Left hindlimb (tissue), 1 donor: ENCODE results near the gene OSBPL2.

ENCODE experiments used
- DNase-seq: peaks from one replicate; pipeline ENCODE4 v3.0.0-alpha.2; 2018

OSBPL2 gene

DNA sequence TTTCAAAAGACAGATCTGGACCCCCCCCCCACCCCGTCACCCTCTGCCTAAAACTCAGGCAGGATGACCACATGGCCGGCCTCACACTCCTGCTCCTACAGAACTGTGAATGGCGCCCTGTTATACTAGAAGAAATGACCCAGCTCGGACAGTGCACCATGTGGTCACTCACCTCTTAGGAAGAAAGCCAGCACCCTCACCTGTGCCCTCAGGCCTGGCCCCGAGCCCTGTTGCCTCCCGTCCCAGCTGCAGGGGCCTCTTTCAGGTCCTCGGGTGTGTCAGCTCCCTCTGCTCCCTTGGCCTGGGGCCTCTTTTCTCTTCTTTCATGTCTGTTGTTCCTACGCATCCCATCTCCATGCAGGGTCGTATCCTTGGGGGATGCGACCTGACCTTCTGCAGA lies 23.7 kb downstream of the OSBPL2 start:
- DNase-seq, result no peak

DNA sequence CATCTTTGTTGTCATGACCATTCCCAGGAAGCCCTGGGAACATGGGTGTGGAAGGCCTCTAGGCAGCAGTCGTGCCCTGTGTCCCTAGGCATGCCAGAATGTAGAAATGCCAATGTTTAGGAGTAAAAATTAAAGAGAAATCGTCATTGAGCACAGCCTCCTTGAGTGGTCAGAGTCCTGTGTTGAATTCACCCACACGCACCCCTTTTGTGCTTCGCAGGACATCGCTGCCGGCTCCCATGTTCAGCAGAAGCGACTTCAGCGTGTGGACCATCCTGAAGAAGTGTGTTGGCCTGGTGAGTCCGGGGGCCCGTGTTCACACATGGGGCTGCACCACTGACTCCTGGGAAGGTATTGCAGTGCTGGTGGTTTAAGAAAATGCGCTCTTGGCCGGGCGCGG lies 25.1 kb downstream of the OSBPL2 start:
- DNase-seq, result no peak

DNA sequence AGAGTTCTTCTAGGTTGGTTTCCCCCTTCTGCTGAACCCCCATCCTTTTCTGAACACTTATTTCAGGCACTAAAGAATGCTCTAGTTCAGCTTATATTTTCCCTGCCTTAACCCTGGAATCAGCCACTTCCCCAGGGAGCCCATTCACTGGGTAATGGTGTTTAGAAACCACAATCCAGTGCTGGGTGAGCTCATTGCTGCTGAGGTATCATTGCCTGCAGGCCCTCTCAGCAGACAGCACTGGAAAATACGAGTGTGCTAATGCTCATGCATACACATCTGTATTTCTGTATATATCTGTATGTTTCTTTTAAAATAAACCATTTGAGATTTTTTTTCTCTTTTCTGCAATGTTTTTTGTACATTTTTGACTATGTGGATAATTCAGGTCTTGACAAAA lies 27.0 kb downstream of the OSBPL2 start:
- DNase-seq, result no peak

DNA sequence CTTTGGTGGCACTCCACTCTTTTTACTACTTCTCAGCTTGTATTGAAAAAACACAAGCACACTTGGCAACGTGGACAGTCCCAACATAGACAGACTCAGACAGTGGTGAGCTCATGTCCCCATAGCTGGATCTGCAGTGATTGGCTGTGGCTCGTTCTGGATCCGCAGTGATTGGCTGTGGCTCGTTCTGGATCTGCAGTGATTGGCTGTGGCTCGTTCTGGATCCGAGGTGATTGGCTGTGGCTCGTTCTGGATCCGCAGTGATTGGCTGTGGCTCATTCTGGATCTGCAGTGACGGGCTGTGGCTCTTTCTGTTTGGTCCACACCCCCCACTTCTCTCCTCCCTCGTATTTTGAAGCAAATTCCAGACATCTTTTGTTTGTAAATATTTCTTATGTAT lies 28.0 kb downstream of the OSBPL2 start:
- no peak for DNase-seq

DNA sequence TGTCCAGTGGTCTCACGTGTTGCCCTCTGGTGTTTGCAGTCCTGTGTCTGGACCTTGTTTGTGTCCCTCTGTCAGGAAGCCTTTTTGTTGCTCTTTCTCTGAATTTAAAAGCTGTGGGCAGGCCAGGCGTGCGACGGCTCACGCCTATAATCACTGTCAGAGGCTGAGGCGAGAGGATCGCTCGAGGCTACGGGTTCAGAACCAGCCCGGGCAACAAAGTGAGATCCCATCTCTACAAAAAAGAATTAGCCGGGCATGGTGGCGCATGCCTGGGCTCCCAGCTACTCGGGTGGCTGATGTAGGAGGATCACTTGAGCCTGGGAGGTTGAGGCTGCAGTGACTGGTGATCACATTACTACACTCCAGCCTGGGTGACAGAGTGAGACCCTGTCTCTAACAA lies 28.5 kb downstream of the OSBPL2 start:
- no peak for DNase-seq

DNA sequence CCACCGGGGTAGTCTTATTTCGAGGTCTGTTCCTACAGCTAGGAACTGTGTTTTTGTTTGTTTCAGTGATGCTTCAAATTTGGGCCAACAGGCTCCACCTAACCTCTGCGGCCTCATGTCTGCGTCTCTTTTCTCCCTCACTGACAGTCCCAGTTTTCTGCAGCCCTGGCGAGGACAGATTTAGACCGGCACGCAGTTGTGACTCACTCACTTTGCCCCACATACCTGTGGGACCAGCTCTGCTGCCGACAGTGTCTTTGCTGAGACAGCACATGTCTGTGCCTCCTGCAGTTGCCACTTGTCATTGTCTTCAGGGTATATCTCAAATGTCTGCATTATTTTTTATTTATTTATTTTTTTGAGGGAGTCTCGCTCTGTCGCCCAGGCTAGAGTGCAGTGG lies 29.2 kb downstream of the OSBPL2 start:
- no peak for DNase-seq

DNA sequence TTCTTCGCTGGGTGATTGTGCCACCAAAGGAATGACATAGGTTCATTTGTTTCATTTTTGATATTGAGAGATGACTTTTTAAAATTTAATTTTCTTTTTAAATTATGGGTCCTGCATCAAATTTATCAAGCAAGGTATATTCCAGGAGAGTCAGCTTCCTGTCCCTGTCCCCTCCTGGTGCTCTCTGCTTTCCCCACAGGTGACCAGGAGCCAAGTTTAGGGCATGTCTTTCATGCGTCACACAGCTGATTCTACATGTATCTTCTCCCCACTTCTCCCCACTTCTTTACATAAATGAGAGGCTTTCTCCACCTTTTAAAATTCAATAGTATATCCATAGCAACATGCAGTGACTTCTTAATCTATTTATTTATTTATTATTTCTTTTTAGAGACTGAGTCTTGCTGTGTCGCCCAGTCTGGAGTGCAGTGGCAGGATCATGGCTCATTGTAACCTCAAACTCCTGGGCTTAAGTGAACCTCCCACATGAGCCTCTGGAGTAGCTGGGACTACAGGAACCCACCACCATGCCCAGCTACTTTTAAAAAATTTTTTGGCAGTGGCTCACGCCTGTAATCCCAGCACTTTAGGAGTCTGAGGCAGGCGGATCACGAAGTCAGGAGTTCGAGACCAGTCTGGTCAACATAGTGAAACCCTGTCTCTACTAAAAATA lies 30.0 kb downstream of the OSBPL2 start:
- no peak for DNase-seq

DNA sequence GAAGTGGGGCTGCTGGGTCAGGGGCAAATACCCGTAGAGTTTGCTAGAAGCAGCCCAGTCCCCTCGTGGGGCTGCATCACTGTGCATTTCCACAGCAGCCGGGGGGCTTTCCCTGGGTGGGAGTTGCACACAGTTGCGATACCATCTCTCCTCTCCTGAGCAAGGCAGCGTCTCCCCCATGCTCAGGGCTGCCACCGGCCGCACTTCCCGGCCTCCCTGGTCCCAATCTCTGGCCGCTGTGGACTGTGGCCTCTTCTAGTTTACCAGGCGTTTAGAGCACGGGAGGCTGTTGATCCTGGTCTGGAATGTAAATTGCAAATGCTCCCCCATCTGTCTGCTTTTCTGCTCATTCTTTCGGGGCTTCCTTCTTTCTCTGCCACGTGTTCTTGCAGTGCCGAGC lies 31.1 kb downstream of the OSBPL2 start:
- DNase-seq, result no peak

DNA sequence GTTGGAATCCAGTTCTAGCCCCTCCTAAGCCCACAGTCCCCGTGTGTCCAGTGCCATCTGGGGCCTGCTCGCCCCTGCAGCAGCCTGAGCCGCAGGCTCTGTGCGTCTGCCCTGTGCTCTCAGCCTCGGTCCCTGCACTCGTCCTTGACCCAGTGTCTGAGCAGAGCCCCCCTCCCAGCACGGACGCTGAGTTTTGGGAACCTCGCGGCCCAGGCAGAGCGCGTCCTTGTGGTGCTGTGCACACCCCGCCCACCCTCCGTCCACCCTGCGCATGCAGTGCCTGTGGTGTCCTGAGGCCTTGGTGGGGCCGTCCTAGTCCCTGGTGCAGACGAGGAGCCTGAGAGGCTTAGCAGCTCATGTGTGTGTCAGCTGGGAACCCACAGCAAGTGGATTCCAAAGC lies 31.6 kb downstream of the OSBPL2 start:
- DNase-seq, result no peak

DNA sequence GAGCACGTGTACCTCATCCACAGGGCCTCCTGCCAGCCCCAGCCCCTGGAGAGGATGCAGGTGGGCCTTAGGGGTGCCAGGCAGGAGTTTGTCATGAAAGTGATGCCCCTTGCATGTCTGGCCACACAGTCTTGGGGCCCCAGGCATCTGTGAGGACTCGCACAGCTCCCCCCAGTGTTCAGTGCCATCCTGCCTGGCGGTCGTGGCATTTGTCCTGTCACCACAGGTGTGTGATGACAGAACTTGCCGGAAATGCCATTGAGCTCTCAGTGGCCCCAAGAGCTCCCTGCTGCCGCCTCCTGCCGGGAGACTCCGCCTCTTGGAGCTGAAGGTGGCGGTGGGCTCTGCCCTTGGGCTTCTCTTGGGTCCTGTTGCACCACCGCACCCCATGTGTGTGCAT lies 33.9 kb downstream of the OSBPL2 start:
- no peak for DNase-seq

DNA sequence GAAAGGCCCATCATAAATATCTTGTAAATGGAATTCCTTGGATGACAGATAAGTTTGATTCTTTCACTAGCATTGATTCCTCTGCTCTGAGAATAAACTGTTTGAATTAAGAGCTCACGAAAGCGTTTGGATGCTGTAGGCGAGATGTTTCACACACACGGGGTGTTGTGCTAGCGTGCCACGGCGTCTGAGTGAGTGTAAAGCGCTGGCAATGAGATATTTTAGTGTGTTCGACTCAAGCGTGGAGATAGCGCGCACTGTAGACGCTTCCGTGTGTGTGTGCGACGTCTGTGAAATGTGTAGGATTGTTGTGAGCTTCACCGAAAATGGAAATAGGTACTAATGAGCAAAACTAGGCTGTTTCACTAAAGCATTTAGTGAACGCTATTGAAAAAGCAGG lies 35.1 kb downstream of the OSBPL2 start:
- DNase-seq, result no peak

DNA sequence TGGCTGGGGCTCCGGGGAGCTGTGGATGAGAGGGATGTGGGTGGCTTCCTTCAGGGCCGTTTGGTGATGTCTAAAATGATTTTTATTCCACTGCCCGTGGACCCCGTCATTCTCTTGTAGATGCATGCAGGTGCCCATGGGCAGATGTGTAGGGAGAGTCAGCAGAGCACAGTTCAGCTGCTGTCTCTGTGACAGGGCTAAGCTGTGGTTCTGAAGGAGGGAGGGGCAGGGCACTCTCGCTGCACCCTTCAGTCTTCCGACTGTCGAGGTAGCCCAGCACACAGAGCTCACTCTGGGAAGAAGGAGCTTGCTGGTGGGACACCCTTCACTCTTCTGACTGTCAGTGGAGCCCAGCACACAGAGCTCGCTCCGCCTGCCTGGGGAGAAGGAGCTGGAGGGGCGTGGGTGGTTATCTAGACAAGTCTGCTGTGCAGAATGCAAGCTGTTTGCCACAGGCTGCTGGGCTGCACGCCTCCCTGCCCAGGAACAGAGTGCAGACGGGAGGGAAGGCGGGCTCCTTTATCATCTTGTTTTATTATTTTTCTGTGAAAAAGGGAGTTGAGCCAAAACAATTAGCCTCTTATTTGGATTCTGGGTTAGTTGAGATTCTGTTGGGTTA lies 36.1 kb downstream of the OSBPL2 start:
- no peak for DNase-seq

DNA sequence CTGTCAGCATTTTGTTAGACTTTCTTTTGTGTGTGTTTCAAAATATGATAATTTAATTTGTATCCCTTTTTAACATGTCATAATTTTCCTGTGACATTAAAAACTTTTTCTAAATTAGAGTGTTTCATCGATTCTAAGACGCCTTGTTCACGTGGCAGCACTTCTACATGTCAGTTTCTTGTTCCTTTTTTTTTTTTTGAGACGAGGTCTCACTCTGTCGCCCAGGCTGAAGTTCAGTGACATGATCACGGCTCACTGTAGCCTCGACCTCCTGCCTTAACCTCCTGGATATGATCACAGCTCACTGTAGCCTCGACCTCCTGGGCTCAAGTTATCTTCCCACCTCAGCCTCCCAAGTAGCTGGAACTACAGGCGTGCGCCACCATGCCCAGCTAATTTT lies 36.9 kb downstream of the OSBPL2 start:
- DNase-seq, result no peak

DNA sequence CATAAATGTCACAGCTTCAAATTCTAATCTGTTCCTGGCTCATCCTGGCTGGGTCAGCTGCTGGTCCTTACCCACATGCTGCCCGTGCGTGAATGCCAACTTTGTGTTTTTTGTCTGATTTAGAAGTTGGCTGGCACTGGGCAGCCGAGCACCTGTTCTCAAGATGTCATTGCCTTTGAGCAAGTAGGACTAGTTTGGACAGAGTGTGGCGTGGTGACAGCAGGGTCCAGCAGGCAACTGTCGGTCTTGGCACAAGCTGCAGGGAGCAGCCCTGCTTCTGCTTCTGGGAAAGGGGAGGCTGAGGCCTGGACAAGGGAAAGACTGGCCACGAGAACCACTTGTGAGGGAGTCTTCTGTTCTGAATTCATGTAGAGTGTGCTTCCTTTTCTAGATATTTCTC lies 38.1 kb downstream of the OSBPL2 start:
- peak; percentile 68 for DNase-seq

DNA sequence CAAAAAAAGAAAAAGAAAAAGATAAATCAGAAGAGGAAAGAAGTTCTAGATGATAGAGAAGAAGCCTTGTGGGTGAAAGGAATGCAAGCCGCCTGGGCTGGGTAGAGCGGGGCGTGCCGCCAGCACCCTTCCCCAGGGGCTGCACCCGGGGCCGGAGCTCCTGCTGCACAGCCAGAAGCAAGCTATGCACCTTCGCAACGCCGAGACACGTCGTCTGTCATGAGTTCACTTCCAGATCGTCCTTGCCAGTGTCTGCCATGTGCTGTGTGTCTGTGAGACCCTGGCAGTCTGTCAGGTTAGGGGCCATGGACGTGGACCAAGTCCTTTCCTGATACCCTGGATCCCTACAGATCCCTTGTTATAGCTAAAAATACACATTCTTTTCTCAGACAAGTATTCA lies 38.9 kb downstream of the OSBPL2 start:
- no peak for DNase-seq

DNA sequence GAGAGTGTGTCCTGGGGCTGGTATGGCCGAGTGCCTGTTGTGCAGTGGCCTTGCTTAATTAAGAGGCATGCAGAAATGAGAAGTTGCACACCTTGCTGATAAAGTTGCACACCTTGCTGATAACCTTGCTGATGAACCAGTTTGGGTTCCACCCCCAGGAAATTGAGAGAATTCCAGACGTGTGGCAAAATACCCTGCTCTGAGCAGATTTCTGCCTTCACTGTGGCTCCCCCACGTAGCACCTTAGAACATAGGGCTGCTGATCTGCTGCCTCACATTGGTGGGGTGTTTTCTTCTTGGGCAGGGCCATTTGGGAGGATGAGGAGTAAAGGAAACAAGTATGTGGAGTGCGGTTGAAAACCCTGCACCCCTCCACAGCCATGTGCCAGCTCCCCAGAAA lies 42.0 kb downstream of the OSBPL2 start:
- DNase-seq, result no peak

DNA sequence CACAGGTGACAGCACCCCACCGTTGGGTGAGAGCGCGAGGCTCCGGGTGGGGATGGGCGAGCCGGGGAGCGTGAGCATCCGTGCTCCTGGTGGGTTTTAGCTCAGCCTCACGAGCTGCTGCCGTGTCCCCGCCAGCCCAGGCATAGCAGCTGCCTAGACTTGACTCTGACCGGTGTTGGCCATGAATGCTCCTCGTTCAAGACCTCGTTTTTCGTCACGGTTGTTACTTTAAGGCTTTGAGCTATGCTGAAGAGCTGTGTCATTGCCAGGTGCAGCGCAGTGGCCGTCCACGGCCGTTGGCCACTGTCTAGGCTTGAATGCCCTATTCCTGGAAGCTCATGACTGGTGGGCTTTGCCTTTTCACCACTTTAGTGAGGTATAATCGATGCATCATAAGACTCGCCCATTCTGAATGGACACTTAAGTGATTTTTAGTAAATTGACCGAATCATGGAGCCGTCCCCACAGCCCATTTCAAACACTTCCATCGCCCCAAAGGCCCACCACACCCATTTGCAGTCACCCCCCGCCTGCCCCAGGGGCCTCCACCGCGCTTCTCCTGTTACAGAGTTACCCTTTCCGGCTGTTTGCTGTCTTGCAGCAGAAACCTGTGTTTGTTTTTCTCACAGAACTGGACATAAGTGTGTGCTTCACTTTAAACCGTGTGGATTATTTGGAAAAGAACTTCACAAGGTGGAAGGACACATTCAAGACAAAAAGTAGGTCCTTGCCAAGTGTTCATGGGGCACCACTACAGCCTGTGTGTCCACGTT lies 43.0 kb downstream of the OSBPL2 start:
- no peak for DNase-seq

DNA sequence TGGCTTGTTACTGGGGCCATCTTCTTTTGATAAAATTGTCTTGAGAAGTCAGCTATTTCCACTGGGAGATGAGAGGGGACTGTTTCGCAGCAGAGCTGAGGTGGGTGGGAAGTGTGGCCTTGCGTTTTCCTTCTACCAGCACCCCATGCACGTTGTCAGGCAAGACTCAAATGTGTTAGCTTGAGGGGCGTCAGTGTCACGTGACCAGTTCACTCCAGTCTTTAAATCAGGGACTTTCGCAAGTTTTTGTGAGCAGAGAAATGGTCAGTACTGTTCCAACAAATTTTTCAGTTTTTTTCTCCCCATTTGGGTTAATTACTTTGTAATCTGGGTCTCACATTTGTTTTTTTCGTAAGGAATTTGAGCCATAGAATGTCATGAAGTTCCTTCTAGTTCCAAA lies 43.8 kb downstream of the OSBPL2 start:
- DNase-seq, result no peak

DNA sequence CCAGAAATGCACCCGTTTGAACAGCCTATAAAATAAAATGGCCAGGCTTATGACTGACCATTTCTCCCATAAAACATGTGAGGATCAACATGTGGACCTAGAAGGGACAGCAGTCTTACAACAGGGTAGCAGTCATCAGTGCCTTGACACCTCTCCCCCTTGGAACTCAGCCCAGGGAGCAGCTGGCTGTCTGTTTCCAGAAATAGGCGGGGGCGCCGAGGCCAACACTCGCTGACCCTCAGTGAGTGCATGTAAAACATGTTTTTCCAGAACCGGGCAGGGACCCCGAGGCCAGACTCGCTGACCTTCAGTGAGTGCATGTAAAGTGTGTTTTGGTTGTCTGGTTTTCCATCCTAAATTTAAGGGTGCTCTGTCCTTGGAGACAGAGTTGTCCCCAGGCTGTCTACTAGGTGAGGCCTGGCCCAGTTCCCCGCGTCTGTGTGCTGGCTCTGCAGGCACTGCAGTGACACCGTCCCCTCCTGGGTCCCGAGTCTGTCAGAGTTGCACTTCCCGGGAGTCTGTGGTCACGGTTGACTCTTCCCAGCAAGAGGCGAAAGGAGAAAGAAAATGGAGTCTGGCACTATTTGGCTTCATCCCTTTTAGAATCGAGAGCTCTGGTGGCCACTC lies 44.7 kb downstream of the OSBPL2 start:
- DNase-seq, result no peak

DNA sequence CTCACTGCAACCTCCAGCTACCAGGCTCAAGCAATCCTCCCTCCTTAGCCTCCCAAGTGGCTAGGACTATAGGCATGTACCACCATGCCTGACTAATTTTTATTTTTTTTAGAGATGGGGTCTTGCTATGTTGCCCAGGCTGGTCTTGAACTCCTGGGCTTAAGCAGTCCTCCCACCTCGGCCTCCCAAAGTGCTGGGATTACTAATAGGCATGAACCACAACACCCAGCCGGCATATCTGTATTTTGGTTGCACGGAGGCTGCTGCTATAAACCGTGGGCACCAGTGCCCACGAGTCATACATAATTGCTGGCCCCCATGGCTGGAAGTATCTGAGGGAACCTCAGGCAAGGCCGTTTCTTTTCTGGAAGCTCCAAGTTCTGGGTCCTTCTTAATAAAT lies 46.1 kb downstream of the OSBPL2 start:
- DNase-seq, result no peak

DNA sequence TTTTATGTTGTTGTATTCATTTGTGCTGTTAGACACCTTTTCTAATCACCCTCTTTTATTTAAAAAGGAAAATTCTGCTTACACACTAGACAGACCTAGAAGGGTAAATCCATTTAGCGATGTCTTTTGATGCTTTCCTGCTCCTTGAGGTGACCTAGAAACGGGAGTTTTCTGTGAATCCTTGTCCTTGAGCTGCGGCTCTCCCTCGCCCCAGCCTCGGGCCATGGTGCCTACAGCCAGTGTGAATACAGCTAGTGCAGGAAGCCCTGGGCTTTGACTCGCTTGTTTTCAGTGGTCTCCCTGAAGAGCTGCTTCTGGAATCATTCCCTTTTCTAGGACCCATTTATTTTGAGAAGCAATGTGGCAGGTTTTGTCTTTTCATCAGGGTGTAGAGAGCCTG lies 46.8 kb downstream of the OSBPL2 start:
- DNase-seq, result no peak

DNA sequence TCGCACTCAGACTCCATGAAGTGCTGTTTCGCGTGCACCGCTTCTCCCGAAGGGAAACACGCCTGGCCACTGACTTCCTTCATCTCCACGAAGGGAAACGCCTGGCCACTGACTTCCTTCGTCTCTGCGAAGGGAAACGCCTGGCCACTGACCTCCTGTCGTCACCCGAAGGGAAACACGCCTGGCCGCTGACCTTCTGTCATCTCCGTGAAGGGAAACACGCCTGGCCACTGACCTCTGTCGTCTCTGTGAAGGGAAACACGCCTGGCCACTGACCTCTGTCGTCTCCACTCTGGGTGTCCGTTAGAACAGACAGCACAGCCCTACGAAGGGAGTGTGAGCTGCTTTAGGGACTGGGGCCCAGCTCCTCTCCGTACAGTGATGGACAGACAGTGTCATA lies 47.4 kb downstream of the OSBPL2 start:
- DNase-seq, result no peak

DNA sequence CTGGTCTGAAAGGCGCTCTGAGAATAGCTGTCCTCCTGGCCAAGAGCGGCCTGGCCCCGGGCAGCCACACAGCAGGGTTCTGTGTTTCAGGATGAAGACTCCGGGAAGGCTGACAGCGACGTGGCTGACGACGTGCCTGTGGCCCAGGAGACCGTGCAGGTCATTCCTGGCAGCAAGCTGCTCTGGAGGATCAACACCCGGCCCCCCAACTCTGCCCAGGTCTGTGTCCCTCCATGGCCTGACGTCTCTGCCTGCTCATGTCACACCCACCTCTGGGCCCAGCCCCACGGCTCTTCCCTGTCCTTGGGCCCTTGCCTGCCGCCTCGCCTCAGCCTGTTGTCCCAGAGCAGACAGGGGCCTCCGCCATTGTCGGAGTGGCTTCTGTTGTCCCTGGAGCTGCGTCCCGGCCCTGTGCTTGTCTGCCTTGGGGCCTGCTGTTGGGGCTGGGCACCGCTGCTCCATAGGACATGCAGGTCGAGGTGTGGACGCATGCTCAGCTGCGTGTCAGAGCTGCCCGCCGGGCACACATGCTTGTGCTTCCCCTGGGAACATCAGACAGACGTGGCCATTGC lies 48.3 kb downstream of the OSBPL2 start:
- DNase-seq, result no peak

DNA sequence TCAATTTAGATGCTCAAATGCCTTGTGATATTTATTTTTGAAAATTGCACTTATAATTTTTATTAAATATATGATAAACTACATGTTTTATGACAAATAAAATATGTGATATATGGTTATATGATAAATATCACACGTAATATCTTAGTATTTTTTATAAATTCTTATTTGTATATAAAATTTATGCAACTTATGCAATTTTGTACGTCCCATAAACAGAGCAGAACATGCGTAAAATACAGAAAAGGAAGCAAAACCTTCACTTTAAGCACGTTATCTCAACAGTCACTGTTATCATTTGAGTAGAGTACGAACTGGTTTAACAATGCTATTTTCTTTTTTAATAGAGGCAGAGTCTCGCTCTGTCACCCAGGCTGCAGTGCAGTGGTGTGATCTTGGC lies 48.8 kb downstream of the OSBPL2 start:
- DNase-seq, result no peak
